Measurements from ENCODE around the gene BTNL9. TPM values are rescaled to one million over a fixed set of nuclear protein-coding genes. Genes with fewer than 3 reads are reported as not detected.
"Not testable (repeated sequence)": the region's sequence is repeated elsewhere in the genome, so short reads cannot be mapped to it uniquely, and the experiment has no call there.

Gene BTNL9
- total RNA-seq, 1 experiment from 2014 or later: 0.96 TPM

DNA sequence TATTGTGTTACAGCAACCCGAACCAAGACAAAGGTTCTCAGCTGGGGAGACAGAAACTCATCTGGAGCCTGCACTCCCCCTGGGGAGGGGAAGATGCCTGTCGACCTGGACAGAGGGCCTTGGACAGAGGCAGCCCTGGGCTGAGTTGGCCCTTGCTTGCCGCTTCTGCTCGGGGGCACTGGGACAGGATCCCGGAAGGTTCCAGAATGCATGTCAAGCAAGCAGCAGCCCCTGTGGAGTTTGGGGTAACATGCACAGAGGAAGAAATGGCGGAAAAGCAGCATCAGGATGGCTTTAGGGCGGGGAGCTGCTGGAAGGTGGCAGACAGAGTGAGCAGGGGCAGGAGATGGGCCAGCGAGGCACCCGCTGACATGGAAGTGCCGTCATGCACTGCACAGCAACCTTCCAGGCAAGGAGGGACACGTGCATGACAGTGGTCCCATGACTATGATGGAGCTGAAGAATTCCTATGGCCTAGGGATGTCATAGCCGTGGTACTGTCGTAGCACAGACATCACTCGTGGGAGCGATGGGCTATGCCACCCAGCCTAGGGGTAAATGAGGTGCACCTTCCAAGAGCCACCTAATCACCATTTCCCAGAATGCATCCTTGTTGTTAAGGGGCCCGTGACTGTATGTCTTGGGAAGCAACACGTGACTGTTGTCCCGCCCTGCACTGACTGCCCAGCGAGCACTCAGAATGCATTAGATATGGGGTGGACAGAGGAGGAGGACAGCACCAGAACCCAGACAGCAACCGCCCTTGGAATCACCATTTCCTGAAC, 64.7 kb downstream of the BTNL9 start:
- not testable (repeated sequence) for H2AFZ ChIP-seq (ENCODE audit: low read length); H3K23ac ChIP-seq (ENCODE audit: insufficient read length, low read depth, low read length); H3K9me3 ChIP-seq (ENCODE audit: control insufficient read depth, low read depth, low read length); H3K9me3 Mint-ChIP-seq; H3K4me1 ChIP-seq (ENCODE audit: insufficient read depth, low read length); H3K9ac ChIP-seq (ENCODE audit: extremely low read depth, insufficient read length, low read length); H4K5ac ChIP-seq (ENCODE audit: insufficient read length, low read depth, low read length); H3K4ac ChIP-seq (ENCODE audit: low read depth, low read length); H2BK12ac ChIP-seq (ENCODE audit: insufficient read length, low read depth, low read length); H4K8ac ChIP-seq (replicated peaks; ENCODE audit: insufficient read length, low read depth, low read length); H3K56ac ChIP-seq (ENCODE audit: insufficient read length, low read depth, low read length); H3T11ph ChIP-seq (ENCODE audit: low read length); H2BK5ac ChIP-seq (ENCODE audit: insufficient read length, low read length); H2AK5ac ChIP-seq (ENCODE audit: insufficient read length, low read length); DNase-seq; H4K91ac ChIP-seq (ENCODE audit: insufficient read length, low read depth, low read length); H3K23me2 ChIP-seq (ENCODE audit: insufficient read length, low read depth, low read length, poor library complexity, severe bottlenecking); H3K18ac ChIP-seq (ENCODE audit: insufficient read length, low read depth, low read length); H3K79me1 ChIP-seq (ENCODE audit: insufficient read depth, low read depth, low read length, poor library complexity, severe bottlenecking); H2BK120ac ChIP-seq (ENCODE audit: low read depth, low read length, poor library complexity, severe bottlenecking); H3K27me3 ChIP-seq (ENCODE audit: insufficient read depth, low read length); H2BK15ac ChIP-seq (ENCODE audit: low read depth, low read length); H3K27ac Mint-ChIP-seq; H3K27ac ChIP-seq (ENCODE audit: insufficient read length, low read depth, low read length); H3K79me2 ChIP-seq (ENCODE audit: insufficient read depth, low read length); H2BK20ac ChIP-seq (ENCODE audit: low read depth, low read length, poor library complexity, severe bottlenecking); H4K20me1 ChIP-seq (ENCODE audit: control insufficient read depth, insufficient read depth, insufficient read length); H3K14ac ChIP-seq (ENCODE audit: insufficient read depth, low read length); H3K36me3 Mint-ChIP-seq (ENCODE audit: insufficient read depth in 1 of 3, low read depth in 3 of 3)
- Mint-ChIP-seq H3K4me1 (peaks cover 30 to 32% of the 10 kb centered on the region in 2 experiments), H3K4me3 (peak overlapping the region; percentile 77 to 90; a peak in 4 of 5 replicates), H3K27me3 (ENCODE audit: low read depth) (peaks cover 58% of the 10 kb centered on the region)
- no CpG with 5 or more reads among the region's 20 CpGs for WGBS (ENCODE audit: extremely low coverage, insufficient read length, low lambda C conversion rate)
- H3K4me2 ChIP-seq (ENCODE audit: insufficient read depth, insufficient read length, low read length): peak overlapping the region; percentile 58
